HG02840 (cell line): ENCODE measurements around the gene VRK1.

Experiments used
- ATAC-seq: cut with Tn5 transposase; IDR thresholded peaks from one replicate; pipeline ENCODE4 v1.9.1; 2021; ENCODE audit warnings: mild to moderate bottlenecking, moderate library complexity, moderate number of reproducible peaks; ENCODE audit not compliant: unreplicated experiment, low FRiP score

The VRK1 gene

DNA sequence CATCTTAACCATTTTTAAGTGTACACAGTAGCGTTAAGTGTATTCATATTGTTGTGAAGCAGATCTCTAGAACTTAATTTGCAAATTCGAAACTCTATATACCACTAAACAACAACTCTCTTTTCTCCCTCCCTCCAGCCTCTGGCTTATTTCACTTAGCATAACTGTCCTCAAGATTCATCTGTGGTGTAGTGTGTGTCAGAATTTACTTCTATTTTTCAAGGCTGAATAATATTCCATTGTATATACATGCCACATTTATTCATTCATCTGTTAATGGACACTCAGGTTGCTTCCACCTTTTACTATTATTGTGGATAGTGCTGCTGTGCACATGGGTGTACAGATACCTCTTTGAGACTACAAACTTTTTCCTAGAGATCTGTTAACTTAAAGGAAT, 26.5 kb downstream of the VRK1 start:
- no peak for ATAC-seq

DNA sequence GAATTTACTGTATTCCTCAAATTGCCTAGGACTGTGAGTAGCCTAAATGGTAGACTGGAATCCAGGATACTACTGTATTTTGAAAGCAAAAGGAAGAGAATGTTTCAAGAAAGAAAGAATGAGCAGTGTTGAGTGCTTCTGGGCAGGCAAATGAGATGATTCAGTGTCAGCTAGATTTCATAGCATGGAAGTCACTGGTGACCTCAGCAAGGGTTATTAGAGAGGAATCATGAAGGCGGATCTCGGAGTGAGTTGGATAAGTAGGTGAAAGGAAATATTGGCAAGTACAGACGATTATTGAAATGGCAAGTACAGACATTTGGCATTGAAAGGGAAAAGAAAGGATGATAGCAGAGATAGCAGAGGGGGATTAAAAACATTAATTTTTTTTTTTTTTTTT, 27.1 kb downstream of the VRK1 start:
- ATAC-seq = no peak

DNA sequence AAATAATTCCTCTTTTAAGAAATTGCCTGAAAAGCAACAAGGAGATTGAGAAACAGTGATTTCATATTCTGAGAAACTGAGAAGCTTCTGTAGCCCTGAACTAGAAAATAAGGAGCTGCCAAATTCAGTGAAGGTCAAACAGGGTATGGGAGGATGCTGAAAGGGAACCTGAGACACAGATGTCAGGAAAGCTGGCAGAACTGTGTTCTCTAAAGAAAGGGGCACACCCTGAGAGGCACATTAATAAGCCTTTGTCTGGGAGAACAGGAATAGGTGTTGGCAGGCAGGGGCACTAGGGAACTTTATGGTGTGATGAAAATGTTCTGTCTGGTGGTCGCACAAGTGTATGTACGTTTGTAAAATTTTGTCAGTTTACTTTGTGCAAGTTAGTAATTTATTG, 29.6 kb downstream of the VRK1 start:
- no peak for ATAC-seq

DNA sequence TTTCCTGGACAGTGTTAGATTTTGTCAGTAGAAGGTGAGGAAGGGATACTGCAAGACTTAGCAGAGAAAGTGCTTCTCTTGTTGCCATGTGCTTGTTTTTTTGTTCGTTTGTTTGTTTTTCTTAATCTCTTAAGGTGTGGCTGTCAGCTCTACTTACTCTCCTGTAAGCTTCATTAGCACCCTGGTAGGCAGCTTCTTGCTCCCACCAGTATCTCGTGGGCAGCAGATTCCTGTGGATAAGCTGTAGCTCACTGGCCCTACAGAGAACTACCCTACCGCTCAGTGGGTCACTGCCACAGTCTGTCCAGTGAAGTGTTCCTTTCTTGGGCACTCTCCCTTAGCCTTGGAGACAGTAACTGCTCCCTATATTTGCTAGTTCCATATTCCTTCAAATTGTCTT, 30.1 kb downstream of the VRK1 start:
- no peak for ATAC-seq

DNA sequence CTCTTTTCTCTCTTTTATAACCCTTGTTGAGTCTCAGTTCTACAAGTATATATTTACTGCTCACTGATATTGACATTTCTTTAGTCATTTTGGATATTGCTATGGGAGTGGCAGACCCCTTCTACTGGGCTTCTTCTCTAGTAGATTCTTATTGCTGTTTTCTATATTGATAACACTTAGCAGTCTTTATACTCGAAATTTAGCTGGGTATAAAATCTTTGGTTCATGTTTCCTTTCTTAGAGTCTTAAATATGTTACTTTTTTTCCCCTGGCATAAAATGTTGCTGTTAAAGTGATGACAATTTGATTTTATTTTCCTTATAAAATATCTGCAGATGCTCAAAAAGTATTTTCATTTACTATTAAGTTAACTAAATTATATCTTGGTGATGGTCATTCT, 32.6 kb downstream of the VRK1 start:
- ATAC-seq = no peak

DNA sequence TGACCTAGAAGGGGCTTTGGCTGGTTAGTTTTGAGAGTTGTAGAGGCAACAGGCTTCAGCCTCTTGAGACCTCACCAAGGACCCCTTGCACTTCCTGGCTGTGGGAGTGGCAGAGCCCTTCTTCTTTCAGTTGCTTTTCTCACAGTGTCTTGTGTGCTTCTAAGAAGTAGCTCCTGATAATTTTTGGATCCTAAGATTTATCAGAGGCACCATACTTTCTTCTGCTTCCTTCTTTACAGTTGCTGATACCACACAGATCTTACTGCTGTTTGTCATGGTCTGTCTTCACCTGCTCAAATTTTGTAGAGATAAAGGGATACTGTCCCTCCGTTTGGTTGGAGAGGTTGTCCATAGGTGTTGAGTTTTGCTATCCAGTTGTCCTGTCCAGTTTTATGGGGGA, 33.8 kb downstream of the VRK1 start:
- no peak for ATAC-seq

DNA sequence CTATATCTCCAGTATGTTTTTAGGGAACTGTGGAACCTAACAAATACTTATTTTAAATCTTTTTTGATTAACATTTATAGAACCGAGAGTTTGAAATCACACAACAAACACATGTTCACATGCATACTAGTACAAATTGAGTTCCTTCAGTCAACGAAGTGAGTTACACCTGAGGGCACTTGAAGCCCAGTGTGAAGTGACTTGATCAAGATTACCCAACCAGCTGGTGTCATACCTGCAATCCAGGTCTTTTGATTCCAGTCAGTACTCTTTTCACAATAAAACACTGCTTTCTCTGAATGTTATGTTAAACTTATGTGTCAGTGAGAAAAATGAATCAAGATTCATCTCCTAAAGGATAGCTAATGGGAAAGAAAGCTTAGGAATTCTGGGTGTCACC, 35.2 kb downstream of the VRK1 start:
- ATAC-seq = no peak

DNA sequence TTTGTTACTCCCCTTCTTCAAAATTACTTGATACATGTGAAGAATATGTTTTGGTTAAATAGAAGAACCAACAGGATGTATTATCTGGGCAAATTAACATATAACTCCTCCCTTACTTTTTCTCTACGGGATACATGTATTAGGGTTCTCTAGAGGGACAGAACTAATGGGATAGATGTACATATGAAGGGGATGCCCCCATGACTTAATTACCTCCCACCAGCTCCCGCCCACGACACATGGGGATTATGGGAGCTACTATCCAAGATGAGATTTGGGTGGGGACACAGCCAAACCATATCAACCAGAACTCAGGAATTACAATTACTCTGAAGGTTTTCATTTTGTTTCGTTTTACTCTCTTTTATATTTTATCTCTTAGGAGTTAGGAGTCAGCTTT, 41.3 kb downstream of the VRK1 start:
- ATAC-seq = no peak

DNA sequence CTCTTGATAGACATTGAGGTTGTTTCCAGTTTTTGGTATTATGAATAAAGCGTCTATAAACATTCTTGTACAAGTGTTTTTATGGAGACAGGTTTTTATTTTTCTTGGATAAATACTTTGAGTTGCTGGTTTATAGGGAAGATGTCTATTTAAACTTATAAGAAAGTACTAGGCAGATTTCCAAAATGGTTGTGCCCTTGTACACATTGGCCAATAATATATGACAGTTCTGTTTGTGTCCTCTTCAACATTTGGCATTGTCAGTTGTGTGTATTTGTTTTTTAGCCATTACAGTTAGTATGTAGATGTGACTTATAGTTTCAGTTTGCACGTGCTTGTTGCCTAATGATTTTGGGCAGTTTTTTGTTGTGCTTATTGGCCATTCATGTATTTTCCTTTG, 42.1 kb downstream of the VRK1 start:
- no peak for ATAC-seq

DNA sequence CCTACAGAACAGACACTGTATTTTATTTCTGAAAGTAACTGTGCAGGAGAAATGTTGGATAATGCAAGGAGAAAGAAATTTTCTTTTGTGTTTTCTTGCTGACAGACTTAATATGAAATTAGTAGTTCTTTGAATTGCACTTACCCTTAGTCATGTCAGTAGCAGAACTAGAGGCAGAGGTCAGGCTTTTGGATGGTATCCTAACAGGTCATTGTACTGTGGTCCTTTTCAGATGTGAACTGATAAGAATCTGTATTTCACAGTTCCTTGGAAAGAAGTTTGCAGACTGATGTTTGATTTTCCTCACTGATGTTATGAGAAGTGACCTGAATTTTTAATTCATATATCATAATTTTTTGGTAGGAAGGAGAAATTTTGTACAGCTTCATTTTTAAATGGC, 46.0 kb downstream of the VRK1 start:
- no peak for ATAC-seq

DNA sequence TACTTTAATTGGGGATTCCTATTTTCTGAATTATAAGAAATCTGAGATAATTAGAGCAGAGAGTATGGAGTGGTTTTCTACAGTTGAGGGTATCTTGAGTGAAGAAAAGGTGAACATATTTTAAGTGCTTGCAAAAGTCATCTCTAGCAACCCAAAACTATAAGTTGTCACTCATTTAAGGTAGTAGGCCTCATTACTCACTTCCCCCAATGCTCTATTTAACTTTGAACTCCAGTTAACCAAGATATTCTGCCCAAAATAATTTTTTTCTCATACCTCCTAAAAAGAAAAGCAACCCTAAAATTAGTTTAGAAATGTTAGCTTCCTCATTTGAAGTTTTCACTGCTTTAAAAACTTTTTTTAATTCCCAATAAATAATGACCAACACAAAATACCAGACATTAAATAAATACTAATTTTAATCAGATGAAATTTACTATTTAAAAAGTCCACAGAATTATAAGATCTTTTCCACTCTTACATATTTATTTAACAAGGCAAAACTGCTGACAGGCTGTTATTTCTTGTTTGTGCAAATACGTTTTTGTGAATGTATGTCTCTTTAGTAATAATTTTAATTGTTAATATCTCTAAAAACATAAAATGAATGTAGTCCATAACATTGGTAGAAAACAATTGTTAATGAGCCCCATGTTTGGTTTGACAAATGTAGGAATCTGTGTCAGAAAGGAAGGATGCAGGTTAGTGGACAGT, 47.8 kb downstream of the VRK1 start:
- ATAC-seq = no peak

DNA sequence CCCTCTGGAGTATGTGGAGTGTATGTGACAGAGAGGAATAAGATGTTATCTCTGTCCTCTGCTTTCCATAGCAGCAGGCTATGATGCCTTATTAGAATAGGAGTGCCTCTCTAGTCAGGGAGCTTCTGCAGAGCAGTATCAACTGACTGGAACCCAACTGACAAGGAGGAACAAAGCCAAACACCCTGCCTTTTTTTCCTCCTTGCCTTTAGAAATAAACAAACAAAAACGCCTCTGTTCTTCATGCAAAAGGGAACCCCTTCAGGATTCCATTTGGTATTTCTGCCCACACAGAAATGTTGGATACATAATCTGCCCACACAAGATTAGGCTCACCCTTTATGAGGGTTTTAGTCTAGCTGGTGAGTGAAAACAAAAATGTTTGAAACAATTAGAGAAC, 50.3 kb downstream of the VRK1 start:
- ATAC-seq = no peak

DNA sequence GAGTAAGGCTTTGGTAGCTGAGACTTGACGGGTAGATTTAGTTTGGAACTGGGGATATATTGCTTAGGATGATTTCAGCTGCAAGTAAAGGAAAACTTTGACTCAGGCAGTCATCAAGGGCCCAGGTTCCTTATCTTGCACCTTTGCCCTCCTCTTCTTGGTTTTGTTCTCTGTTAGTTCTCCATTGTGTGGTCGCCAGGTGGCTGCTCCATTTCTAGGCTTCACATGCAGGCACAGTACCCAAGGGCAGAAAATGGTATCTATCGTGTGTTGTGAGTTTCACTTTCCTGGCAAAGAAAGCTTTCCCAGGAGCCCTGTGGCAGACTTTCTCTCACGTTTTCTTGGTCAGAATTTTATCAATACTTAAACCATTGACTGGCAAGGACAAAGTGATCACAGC, 50.8 kb downstream of the VRK1 start:
- no peak for ATAC-seq

DNA sequence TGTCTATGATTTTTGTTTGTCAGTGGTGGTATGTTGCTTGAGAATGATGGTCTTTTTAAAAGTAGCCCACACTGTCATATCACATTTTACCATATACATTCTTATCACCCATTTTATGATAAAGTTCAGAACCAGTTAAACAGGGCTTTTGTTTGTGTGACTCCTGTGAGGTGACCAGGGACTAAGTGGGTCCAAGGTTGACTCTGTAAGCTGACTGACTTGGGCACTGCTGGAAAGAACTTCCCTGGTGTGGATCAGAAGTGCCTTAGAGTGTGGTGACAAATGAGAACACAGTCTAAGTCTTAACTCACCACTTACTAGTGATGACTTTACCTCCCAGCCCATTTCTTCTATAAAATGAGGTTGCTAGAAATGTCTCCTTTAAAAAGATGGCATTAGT, 52.6 kb downstream of the VRK1 start:
- ATAC-seq = no peak

DNA sequence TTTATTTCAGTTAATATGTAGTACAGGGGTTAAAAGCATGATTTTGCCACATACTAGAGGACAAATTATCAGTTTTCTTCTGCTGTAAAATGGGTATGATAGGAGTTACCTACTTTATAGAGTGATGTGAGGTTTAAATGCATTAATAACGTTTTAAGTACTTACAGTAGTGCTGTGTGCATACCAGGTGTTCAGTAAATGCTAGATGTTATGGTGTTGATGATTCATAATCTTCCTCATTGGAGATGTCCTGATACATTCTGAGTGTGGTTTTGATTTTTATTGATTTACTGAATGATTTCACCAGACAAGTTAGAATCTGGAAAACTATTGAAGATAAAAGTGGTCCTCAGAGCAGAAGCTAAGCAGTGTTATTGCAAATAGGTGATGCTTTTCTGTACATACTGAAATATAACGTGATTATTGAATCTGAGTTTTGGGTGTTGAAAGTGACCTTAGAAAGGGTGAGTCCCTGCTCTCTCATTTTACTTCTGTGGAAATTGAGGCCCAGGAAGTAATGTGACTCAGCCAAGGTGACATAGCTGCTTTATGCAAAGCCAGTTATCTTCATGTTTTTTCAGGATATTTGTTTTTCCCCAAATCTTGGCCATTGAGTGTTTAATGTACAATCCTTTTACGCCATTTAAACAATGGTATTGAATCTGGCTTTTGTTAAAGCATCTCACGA, 54.7 kb downstream of the VRK1 start:
- no peak for ATAC-seq

DNA sequence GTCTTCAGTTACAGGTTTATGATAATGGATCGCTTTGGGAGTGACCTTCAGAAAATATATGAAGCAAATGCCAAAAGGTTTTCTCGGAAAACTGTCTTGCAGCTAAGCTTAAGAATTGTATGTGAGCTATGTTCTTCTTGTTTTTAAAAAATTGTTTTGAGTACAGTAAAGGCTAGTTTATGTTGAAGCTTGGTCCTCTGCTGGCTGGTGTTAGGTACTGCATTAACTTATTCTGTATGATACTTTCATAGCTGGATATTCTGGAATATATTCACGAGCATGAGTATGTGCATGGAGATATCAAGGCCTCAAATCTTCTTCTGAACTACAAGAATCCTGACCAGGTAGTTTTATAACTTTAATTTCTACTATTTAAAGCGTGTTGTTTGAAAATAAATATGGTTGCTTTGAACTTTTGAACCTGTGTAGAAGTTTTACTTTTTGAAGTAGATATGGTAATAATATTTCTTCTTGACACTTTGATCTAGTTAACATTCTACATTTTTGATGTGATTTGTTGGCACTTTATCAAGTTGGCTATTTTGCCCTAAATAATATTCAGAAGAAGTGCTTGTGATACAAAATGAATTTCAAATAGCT, 55.7 kb downstream of the VRK1 start:
- no peak for ATAC-seq

DNA sequence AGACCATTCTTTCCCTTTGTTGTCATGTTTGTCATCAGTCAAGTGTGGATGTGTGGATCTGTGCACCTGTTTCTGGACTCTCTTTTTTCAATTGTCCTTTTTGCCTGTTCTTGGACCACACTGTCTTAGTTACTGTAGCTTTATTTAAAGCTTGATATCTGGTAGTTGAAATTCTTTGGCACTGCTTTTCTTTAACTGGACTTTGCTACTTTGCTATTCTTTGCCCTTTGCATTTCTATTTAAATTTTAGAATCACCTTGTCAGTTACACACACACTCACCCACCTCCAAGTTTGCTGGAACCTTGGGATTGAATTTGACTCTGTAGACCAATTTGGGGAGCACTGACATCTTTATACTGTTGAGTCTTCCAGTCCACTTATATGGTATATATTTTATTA, 61.5 kb downstream of the VRK1 start:
- no peak for ATAC-seq

DNA sequence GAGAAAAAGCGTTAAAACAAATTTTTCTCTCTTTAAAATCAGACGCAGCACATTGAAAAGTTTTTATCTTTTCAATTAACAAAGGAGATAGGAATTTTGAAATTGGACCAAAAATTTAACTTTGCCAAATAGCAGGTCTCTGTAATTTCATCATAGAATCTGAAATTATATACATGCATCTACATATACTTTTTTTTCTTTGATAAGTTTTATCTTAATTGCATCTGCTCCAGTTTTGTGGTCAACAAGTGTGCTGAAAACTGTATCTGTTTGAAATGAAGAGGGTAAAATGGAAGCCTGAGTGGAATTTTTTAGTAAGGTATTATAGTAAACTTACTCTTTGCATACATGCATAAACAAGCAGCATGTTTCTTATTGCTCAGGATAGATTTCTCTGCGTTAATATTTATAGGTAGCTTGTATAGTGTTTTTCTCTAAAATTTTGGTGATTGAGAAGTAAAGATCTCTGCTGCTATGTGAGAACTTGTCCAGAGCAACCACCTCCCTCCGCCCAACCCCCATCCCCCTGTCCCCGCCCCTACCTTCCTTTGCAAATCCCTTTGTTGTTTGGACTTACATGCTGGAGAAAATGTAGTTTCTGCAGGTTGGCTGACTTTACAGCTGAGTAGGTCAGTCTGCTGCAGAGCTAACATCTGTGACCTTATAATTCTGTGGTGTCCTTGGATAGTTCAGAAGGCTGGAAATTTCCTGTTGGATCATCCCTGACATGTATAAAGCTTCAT, 64.6 kb downstream of the VRK1 start:
- no peak for ATAC-seq

DNA sequence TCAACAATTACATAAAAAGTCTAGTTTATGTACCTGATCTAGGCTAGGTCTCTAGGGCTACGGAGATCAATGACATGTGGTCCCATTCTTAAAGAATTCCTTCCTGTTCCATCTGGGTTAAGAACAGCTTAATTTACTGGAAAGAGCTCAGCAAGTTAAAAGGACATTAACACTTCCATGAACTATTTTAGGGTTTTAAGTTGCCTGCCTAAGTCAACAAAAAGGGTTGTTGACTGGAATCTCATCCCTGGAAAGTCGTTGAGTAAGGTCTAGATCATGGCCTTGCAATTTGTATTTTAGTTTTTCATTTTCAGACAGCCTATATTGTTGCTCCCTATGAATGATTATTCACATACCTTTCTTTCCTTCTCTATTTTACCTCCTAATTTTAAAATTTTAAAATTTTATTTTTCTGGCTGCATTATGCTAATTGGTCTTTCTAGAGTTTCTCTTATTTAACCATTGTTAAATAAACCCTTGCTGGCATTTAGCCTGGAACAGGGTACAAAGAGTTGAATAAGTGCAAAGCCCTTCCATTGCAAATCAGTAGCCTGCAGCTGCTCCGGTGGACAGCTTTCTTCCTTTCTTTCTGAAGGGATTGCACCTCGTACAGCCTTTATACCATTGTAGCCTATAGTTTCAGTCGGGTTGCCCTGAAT, 66.3 kb downstream of the VRK1 start:
- no peak for ATAC-seq

DNA sequence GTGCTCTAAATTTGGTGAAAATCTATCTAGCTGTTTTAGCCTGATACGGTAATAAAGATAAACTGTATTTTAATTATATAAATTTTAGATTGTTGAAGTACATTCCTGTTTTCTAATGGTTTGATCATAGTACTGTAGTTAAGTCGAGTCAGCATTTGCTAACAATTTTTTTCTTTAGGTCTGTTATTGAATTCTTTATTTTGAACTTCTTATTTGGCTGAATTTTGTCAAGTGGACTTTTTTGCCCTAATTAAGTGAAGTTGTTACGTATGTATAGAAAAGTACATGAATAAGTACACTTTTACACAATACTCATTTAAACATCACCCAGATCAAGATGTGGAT, 66.8 kb downstream of the VRK1 start:
- ATAC-seq = no peak

DNA sequence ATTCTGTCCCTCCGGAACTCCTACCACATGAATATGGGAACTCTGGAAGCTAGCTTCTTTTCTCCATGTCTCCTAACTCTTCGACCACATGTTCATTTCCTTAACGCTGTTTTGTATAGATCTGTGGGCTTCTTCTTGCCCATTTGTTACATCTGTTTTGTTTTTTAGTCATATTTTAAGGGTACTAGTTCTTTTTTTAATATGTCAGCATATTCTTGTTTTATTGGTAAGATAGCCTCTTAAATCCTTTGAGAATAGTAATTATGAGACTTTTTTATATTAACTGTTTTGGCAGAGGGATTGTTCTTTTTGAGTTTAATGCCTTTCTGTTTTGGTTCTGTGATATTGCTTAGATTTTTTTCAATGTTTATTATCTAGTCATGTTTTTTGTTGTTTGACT, 70.5 kb downstream of the VRK1 start:
- no peak for ATAC-seq
